Measurements from ENCODE around the gene NKX2-2. TPM values are rescaled to one million over a fixed set of nuclear protein-coding genes. Genes with fewer than 3 reads are reported as not detected.
A peak's percentile ranks its signal among the peaks of the same experiment; 100 is the strongest.

Gene NKX2-2
- total and polyA plus RNA-seq, 2 of the 8 experiments (the other 6 are each of a cell fraction or from before 2014, with no cell fraction given): not detected

DNA sequence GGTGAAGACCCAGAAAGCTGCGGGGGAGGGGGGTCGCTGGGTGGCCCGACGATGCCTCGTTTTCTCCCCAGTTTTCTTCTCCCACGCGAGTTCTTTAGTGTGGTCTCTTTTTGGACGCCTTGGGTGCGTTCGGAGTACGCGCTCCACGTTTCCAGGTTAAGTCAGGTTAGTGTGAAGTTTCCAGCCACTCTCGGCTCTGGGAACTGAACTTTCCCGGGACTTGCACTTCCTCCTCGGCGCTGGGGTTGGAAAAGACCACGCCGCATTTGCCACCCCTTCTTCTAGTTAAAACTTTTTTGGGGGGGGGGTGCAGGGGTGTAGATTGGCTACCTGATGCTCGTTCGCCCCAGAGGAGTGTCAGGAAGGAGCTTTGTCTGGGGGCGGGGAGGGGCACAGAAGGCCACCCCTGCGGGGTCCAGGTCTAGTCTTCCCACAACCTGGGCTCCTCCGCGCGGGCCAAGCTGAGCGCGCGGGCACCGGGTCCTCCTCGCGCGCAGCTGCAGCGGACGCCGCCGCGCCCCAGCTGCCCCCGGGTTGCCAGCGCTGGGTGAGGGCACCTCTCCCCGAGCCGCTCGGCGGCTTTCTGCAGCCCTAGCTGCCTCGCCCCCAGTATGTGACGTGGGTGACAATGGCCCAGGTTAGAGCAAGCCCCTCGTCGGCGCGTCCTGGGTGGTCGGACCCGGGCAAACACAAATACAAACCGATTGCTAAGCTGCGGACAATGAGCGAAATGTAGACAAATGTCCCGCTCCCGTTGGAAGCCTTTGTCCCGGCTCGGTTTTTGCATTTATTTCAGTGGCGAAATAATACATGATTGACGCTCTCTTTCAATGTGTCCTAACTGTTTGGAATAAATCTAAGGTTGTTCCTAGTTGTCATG lies 1.7 kb upstream of the NKX2-2 start (continued):
- no peak for TF ChIP-seq BCL11A (IDR thresholded peaks at IDR 0.05; ENCODE audit: low read depth in 2 of 2, low read length in 2 of 2)
- no peak for TF ChIP-seq YY1 (IDR thresholded peaks at IDR 0.05; ENCODE audit: low read depth, low read length)
- no peak for TF ChIP-seq TAF7 (optimal IDR thresholded peaks at IDR 0.05; ENCODE audit: borderline replicate concordance, low read depth, low read length)
- no peak for TF ChIP-seq KDM5A (IDR thresholded peaks at IDR 0.05; ENCODE audit: low read length)
- no peak for TF ChIP-seq NRF1 (IDR thresholded peaks at IDR 0.05; ENCODE audit: low read depth, low read length)
- TF ChIP-seq CTBP2 (IDR thresholded peaks at IDR 0.05; ENCODE audit: borderline replicate concordance, insufficient read depth, insufficient read length, low read length): peak; percentile 91
- no peak for TF ChIP-seq SIX5 (IDR thresholded peaks at IDR 0.05; ENCODE audit: low read depth, low read length)
- no peak for TF ChIP-seq JUN (IDR thresholded peaks at IDR 0.05; ENCODE audit: low read depth, low read length)
- no peak for TF ChIP-seq CHD1 (IDR thresholded peaks at IDR 0.05; ENCODE audit: low read depth, low read length)
- TF ChIP-seq, protein P1, sequence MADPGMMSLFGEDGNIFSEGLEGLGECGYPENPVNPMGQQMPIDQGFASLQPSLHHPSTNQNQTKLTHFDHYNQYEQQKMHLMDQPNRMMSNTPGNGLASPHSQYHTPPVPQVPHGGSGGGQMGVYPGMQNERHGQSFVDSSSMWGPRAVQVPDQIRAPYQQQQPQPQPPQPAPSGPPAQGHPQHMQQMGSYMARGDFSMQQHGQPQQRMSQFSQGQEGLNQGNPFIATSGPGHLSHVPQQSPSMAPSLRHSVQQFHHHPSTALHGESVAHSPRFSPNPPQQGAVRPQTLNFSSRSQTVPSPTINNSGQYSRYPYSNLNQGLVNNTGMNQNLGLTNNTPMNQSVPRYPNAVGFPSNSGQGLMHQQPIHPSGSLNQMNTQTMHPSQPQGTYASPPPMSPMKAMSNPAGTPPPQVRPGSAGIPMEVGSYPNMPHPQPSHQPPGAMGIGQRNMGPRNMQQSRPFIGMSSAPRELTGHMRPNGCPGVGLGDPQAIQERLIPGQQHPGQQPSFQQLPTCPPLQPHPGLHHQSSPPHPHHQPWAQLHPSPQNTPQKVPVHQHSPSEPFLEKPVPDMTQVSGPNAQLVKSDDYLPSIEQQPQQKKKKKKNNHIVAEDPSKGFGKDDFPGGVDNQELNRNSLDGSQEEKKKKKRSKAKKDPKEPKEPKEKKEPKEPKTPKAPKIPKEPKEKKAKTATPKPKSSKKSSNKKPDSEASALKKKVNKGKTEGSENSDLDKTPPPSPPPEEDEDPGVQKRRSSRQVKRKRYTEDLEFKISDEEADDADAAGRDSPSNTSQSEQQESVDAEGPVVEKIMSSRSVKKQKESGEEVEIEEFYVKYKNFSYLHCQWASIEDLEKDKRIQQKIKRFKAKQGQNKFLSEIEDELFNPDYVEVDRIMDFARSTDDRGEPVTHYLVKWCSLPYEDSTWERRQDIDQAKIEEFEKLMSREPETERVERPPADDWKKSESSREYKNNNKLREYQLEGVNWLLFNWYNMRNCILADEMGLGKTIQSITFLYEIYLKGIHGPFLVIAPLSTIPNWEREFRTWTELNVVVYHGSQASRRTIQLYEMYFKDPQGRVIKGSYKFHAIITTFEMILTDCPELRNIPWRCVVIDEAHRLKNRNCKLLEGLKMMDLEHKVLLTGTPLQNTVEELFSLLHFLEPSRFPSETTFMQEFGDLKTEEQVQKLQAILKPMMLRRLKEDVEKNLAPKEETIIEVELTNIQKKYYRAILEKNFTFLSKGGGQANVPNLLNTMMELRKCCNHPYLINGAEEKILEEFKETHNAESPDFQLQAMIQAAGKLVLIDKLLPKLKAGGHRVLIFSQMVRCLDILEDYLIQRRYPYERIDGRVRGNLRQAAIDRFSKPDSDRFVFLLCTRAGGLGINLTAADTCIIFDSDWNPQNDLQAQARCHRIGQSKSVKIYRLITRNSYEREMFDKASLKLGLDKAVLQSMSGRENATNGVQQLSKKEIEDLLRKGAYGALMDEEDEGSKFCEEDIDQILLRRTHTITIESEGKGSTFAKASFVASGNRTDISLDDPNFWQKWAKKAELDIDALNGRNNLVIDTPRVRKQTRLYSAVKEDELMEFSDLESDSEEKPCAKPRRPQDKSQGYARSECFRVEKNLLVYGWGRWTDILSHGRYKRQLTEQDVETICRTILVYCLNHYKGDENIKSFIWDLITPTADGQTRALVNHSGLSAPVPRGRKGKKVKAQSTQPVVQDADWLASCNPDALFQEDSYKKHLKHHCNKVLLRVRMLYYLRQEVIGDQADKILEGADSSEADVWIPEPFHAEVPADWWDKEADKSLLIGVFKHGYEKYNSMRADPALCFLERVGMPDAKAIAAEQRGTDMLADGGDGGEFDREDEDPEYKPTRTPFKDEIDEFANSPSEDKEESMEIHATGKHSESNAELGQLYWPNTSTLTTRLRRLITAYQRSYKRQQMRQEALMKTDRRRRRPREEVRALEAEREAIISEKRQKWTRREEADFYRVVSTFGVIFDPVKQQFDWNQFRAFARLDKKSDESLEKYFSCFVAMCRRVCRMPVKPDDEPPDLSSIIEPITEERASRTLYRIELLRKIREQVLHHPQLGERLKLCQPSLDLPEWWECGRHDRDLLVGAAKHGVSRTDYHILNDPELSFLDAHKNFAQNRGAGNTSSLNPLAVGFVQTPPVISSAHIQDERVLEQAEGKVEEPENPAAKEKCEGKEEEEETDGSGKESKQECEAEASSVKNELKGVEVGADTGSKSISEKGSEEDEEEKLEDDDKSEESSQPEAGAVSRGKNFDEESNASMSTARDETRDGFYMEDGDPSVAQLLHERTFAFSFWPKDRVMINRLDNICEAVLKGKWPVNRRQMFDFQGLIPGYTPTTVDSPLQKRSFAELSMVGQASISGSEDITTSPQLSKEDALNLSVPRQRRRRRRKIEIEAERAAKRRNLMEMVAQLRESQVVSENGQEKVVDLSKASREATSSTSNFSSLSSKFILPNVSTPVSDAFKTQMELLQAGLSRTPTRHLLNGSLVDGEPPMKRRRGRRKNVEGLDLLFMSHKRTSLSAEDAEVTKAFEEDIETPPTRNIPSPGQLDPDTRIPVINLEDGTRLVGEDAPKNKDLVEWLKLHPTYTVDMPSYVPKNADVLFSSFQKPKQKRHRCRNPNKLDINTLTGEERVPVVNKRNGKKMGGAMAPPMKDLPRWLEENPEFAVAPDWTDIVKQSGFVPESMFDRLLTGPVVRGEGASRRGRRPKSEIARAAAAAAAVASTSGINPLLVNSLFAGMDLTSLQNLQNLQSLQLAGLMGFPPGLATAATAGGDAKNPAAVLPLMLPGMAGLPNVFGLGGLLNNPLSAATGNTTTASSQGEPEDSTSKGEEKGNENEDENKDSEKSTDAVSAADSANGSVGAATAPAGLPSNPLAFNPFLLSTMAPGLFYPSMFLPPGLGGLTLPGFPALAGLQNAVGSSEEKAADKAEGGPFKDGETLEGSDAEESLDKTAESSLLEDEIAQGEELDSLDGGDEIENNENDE (IDR thresholded peaks at IDR 0.05; ENCODE audit: insufficient replicate concordance, low read length): no peak
